Left lung (tissue), 10 donors: Measurements from ENCODE around the gene IPO5. TPM values are rescaled to one million over a fixed set of nuclear protein-coding genes. Genes with fewer than 3 reads are reported as not detected.

ENCODE experiments used
- ATAC-seq: fragments of 200-7000 bp; cut with Tn5 transposase; one replicate; pipeline ENCODE4 v1.9.1; 2020; ENCODE audit warnings: moderate library complexity
- DNase-seq, 4 donors: peaks; one replicate each; pipeline ENCODE4 v3.0.0-alpha.2; 2013 to 2020
- H3K27ac ChIP-seq, 2 donors: fragments of 200-600 bp; sonication (generic) in 1 of 2; one replicate each; pipeline versions ENCODE4 v1.5.0 to v1.8.0; 2020 to 2021
- H3K27me3 ChIP-seq, 2 donors: fragments of 200-600 bp; sonication (generic) in 1 of 2; one replicate each; pipeline versions ENCODE4 v1.5.0 to v1.8.0; 2020 to 2021
- H3K36me3 ChIP-seq, 2 donors: fragments of 200-600 bp; sonication (generic) in 1 of 2; one replicate each; pipeline versions ENCODE4 v1.5.0 to v1.8.0; 2020 to 2021
- H3K4me1 ChIP-seq, 2 donors: fragments of 200-600 bp; one replicate each; pipeline ENCODE4 v1.8.0; 2021
- H3K4me3 ChIP-seq, 2 donors: fragments of 200-600 bp; sonication (generic) in 1 of 2; one replicate each; pipeline versions ENCODE4 v1.5.0 to v1.8.0; 2020 to 2021; ENCODE audit warnings: mild to moderate bottlenecking in 1 of 2
- H3K9me3 ChIP-seq, 2 donors: fragments of 200-600 bp; sonication (generic) in 1 of 2; one replicate each; pipeline versions ENCODE4 v1.5.0 to v1.8.0; 2020 to 2021
- intact Hi-C, 2 donors: fragments of 100-400 bp; cut with DNase I; formaldehyde crosslinking; loops; one replicate each; pipeline versions ENCODE4 v1.11.2 to v1.14.2; 2022
- polyA plus RNA-seq, 6 donors: library from polyadenylated mRNA; unstranded; fragments of 120-200 nt; gene quantifications; one replicate each; pipeline ENCODE4 v1.2.1, GENCODE V29; 2013; ENCODE audit not compliant: insufficient read length in 6 of 6
- total RNA-seq, 2 donors: library from RNA; stranded (reverse); fragmentation: NEBNext Ultra II Directional; extraction: Animal tissue kit (Norgen Biotek cat#: 25700); gene quantifications; one replicate each; pipeline ENCODE4 v1.2.1, GENCODE V29; 2021
- TF ChIP-seq, protein P1 (sequence below), 2 donors: fragments of 200-600 bp; sonication (generic) in 1 of 2; IDR thresholded peaks; one replicate each; pipeline versions ENCODE4 v1.5.0 to v1.8.0; 2021; ENCODE audit warnings: antibody characterized with exemption in 2 of 2
- donor health status: DM: no; HTN: yes; CAD: no.
- donor health status: DM: no; HTN: no; CAD: no.

Gene IPO5
- total and polyA plus RNA-seq, 8 donors: 74.5 to 170 (median 157) TPM

DNA sequence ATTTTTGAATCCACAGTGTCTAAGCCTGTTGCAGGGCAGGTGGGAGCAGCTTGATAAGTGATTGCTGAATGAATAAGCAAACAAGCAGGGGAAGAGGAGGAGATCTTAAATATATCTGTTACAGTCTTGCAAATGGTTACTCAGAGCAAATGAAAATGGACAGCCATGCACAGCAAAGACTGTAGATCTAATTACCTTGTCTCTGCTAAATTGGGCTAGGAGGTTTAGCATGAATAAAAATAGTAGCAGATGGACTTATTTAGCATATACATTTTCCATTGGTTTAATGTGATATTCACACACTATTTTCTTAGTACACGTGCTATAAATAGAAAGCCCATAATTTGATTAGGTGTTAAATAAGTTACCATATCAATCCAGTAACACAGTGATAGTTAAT, 116.5 kb downstream of the IPO5 start:
- intact Hi-C loops: no loop called here

DNA sequence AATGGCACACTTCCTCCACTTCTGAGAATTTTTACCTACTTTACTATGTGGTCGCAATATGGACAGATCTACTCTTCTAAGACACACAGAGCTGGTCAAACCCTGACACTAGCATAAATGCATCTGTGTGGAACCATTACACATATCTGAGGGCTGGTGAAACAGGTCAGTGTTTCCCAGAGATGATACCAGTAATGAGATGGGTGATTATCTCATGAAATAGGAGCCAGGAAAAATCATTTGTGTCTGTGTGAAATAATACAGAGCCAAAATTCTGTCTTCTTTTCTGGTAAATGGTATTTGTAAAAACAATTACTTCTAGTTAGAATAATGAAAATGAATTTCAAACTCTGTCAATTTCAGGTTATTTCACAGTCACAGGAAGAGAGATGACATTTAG, 117.8 kb downstream of the IPO5 start:
- Histone ChIP-seq H3K27ac (no peak overlapping the region), H3K4me1 (no peaks in the 10 kb centered on the region), H3K36me3 (no peaks in the 10 kb centered on the region), H3K27me3 (no peaks in the 10 kb centered on the region), H3K4me3 (no peak overlapping the region), H3K9me3 (no peaks in the 10 kb centered on the region)
- DNase-seq (no peak), ATAC-seq (no peak)
- intact Hi-C loops: no loop called here
- TF ChIP-seq, protein P1, sequence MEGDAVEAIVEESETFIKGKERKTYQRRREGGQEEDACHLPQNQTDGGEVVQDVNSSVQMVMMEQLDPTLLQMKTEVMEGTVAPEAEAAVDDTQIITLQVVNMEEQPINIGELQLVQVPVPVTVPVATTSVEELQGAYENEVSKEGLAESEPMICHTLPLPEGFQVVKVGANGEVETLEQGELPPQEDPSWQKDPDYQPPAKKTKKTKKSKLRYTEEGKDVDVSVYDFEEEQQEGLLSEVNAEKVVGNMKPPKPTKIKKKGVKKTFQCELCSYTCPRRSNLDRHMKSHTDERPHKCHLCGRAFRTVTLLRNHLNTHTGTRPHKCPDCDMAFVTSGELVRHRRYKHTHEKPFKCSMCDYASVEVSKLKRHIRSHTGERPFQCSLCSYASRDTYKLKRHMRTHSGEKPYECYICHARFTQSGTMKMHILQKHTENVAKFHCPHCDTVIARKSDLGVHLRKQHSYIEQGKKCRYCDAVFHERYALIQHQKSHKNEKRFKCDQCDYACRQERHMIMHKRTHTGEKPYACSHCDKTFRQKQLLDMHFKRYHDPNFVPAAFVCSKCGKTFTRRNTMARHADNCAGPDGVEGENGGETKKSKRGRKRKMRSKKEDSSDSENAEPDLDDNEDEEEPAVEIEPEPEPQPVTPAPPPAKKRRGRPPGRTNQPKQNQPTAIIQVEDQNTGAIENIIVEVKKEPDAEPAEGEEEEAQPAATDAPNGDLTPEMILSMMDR (IDR thresholded peaks at IDR 0.05): no peak

More for the DNA sequence above, 116.5 kb downstream of the IPO5 start:
- Histone ChIP-seq H3K4me1 (no peaks in the 10 kb centered on the region), H3K36me3 (no peaks in the 10 kb centered on the region), H3K27me3 (no peaks in the 10 kb centered on the region), H3K4me3 (no peak overlapping the region), H3K27ac (no peak overlapping the region), H3K9me3 (no peaks in the 10 kb centered on the region)
- DNase-seq (no peak), ATAC-seq (no peak)
- TF ChIP-seq, protein P1 (IDR thresholded peaks at IDR 0.05): no peak

- Histone ChIP-seq H3K27me3 (no peaks in the 10 kb centered on the region), H3K4me3 (no peak overlapping the region), H3K27ac (no peak overlapping the region), H3K9me3 (no peaks in the 10 kb centered on the region), H3K36me3 (no peaks in the 10 kb centered on the region), H3K4me1 (no peaks in the 10 kb centered on the region)
- TF ChIP-seq, protein P1 (IDR thresholded peaks at IDR 0.05): no peak
- no peak for DNase-seq
- no peak for ATAC-seq
- intact Hi-C loops: no loop called here
These were observed 119.0 kb downstream of the IPO5 start for GRCh38 chr13:98072476-98072875.

Other genes starting within 250 kb of the IPO5 start
- gene FARP1, start 189.4 kb downstream of the IPO5 start, total RNA-seq: 100 to 1,000 TPM in 1 of 2 donors, 10 to 100 TPM in 1; 78.9 to 124 TPM
- gene FARP1, start 189.4 kb downstream of the IPO5 start, polyA plus RNA-seq: 100 to 1,000 TPM; 115 to 142 (median 133) TPM
- not detected for gene RNF113B, start 223.6 kb downstream of the IPO5 start, total RNA-seq
- gene RNF113B, start 223.6 kb downstream of the IPO5 start, polyA plus RNA-seq: under 1 TPM in 1 of 6 donors, not detected in 5; 0.18 TPM